Inflammatory macrophage treated with lipopolysaccharide for 4 hours (primary cell): Measurements from ENCODE around the gene APOO.
"Not testable (repeated sequence)": the region's sequence is repeated elsewhere in the genome, so short reads cannot be mapped to it uniquely, and the experiment has no call there.

ENCODE experiments used
- DNase-seq: peaks from one replicate; pipeline ENCODE4 v3.0.0-alpha.2; 2020

Gene APOO

DNA sequence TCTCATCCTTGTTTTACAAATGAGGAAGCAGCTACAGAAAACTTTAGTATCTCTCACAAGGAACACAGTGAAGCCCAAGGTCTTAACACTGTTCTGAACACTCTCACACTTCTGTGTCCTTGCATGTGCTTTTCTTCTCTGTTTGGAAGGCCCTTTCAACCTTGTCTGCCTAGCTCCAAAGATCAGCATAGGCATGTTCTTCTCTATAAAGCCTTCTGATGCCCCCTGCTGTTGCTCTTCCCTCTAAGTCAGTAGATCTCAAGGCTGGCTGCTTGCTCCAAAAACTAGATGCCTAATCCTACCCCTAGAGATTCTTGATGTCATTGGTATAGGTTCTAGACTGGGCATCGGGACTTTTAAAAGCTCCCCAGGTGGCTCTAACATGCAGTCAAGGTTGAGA is 5.9 kb downstream of the APOO start:
- peak; percentile 81 for DNase-seq

DNA sequence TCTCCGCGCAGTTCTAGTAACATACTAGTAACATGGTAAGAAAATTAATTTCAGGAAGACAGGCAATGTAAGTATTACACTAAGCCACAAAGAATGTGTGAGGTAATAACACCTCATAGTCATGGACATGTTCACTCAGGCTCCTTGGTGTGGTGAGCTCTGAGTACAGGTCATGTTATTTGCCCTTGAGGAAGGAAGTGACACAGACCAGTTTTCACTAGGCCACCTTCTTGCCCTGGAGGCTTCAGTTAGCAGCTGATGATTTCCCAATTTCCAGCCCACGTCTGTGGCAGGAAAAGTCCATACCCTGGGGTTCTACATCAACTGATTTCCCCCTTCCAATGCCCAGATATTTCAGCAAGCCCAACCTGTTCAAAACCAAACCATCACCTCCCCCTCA is 6.7 kb downstream of the APOO start:
- peak; percentile 88 for DNase-seq

GRCh38 chrX:23900220-23900797 is 7.4 kb downstream of the APOO start:
- DNase-seq: peak; percentile 72

DNA sequence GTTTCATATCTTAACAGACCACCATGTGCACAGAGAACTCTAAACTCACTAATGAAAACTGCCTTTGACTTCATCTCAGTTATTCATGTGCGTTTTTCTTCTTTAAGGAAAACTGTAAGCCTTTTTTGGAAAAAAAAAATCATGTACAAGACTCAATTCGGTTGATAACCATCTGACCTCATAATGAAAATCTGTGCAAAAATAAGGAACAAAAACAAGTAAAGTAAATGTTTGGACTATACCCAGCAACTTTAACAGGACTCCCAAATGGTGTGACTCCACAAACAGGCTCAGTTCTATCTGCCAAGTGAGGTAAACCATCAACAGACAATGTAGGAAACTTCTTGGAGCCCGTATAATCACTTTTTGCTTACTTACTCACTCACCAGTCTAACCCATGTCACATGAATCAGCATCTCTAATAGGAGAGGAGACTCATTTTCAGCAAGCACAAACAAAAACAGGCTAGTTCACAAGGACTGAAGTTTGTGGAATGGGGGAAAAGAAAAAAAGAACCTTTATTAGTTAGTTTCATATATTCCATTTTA is 9.3 kb downstream of the APOO start:
- DNase-seq: peak; percentile 56

GRCh38 chrX:23896981-23897380 is 10.8 kb downstream of the APOO start:
- no peak for DNase-seq

DNA sequence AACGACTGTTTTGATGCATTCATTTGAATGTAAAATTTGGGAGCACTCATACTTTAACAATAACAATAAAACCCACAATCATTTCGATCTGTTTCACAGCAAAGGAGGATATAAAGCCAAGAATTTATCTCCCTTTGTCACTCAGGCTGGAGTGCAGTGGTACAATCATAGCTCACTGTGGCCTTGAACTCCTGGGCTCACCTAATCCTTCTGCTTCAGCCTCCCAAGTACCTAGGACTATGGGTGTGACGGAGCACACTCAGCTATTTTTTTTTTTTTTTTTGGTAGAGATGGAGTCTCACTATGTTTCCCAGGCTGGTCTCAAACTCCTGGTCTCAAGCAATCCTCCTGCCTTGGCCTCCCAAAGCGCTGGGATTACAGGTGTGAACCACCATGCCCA is 11.2 kb downstream of the APOO start:
- not testable (repeated sequence) for DNase-seq

GRCh38 chrX:23894993-23895392 is 12.7 kb downstream of the APOO start:
- DNase-seq: not testable (repeated sequence)

- DNase-seq: no peak
Measured at GRCh38 chrX:23890933-23891332, 16.8 kb downstream of the APOO start.

DNA sequence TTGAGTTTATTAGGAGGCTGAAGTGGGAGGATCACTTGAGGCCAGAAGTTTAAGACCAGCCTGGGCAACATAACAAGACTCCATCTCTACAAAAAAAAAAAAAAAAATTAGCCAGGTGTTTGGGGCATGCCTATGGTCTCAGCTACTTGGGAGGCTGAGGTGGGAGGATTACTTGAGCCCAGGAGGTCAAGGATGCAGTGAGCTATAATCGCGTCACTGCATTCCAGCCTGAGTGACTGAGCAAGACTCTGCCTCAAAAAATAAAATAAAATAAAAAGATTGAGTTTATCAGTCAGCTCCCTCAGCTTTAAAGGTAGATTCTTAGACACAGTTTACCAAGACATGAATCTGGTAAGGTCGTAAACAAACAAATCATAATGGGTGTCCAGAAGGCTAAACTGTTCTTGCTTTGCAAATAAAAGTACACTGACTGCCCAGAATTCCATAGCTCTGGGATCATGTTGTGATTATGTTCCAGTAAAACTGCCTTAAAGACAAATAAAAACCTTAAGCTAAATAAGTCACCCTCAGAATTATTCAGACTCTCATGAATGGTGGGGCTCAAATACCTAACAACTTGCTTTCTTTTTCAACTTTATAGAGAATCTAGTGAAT is 18.7 kb downstream of the APOO start:
- DNase-seq: no peak

DNA sequence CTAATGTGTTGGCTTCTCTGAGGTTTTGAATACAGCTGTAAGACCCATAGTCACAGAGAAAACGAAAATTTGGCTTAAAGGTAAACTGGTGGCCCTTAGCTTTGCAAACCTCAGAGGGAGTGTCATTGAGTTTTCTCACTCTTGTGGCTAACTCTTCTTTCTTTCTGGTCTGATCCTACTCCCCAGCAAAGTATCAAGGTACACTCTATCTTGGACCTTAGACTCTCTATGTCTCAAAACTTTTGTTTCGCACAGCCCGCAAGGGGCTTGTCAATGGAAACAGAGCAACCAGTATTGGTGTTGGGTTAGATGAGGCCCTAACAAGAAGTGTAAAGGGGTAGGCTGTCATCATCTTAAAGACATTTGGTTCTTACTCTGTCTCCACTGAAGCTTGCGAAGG is 19.8 kb downstream of the APOO start:
- DNase-seq: no peak

- no peak for DNase-seq
Measured at GRCh38 chrX:23887451-23887850, 20.3 kb downstream of the APOO start.

- no peak for DNase-seq
Measured at GRCh38 chrX:23885803-23886202, 21.9 kb downstream of the APOO start.

DNA sequence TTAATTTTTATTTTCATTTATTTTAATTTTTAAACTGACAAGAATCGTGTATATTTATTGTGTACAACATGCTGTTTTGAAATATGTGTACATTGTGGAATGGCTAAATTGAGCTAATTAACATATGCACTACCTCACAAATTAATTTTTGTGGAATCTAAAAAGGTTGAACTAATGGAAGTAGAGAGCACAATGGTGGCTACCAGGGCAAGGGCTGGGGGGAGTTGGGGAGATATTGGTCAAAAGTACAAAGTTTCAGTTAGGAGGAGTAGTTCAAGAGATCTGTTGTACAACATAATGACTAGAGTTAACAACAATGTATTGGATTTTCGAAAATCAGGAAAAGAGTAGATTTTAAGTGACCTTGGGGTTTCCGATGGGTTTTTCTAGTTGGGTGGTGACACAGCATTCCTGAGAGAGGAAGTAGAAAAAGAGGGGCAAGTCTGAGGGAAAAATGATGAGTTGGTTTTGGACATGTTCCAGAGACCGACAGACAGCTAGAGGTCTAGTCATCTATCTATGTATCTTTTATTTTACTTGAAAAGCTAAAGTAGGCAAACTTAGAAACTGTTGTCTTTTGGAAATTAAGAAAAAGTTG is 23.2 kb downstream of the APOO start:
- DNase-seq: peak; percentile 84

GRCh38 chrX:23883737-23884354 is 23.9 kb downstream of the APOO start:
- peak; percentile 80 for DNase-seq

- no peak for DNase-seq
Measured at GRCh38 chrX:23879380-23880090, 28.2 kb downstream of the APOO start.

DNA sequence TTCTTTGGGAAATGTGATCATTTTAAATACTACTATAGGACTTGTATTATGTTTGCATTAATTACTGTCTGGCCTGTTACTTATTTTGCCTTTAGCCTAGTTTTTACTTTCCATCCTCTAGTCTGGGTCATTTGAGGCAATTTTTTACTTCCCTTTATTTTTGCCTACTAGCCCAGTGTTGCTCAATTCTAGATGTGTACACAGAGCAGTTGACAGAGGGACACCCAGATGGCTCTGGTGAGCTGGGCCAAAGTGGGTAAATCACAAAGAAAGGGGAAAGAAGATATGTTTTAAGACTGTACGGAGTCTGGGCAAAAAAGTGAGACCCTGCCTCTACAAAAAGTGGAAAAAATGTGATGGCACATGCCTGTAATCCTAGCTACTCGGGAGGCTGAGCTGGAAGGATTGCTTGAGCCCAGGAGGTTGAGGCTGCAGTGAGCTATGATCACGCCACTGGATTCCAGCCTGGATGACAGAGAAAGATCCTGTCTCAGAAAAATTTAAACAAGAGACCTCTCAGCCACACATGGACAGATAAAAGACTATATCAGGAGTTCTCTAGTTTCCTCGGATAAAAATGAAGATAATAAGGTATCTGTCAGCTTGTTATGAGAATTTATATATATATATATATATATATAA is 35.7 kb downstream of the APOO start:
- peak; percentile 84 for DNase-seq

GRCh38 chrX:23870041-23870440 is 37.7 kb downstream of the APOO start:
- no peak for DNase-seq

- DNase-seq: no peak
Measured at GRCh38 chrX:23864742-23865326, 42.9 kb downstream of the APOO start.

DNA sequence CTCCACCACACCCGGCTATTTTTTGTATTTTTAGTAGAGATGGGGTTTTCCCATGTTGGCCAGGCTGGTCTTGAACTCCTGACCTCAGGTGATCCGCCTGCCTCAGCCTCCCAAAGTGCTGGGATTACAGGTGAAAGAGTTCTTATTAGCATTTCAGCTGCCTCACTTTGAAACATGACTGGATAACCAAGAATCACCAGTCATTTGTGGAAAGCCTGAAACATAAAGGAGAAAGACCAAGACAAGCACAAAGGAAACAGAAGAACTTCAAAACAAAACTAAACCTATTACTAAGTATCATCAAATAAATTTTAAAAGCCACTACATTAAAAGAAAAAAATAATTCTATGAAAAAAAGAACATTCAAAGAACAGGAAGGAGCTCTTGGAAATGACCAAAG is 45.8 kb downstream of the APOO start:
- not testable (repeated sequence) for DNase-seq

GRCh38 chrX:23861215-23861896 is 46.4 kb downstream of the APOO start:
- DNase-seq: no peak

DNA sequence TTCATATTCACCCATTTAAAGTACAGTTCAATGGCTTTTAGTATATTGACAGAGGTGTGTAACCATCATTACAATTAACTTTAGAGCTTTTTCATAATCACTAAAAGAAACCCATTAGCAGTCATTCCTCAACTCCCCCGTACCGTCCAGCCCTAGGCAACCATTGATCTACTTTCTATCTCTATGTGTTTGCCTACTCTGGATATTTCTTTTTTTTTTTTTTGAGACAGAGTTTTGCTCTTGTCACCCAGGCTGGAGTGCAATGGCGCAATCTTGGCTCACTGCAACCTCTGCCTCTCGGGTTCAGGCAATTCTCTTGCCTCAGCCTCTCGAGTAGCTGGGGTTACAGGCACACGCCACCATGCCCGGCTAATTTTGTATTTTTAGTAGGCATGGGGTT is 48.5 kb downstream of the APOO start:
- not testable (repeated sequence) for DNase-seq

DNA sequence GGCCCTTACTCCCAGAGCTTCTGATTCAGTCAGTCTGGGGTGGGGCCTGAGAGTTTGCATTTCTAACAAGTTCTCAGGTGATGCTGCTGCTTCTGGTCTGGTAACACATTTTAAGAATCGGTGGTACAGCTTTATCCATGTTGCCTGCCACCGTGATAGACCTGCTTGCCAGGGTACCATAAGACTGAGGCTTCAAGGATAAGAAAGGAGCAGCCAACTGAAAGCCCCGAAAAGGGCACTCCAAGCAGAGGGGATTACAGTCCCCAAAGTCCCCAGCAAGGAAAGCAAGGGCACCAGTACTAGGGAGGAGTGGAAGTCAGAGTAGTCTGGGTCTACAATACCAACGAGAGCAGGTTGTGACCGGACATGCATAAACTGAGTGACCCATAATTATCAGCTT is 49.8 kb downstream of the APOO start:
- DNase-seq: no peak
